Measurements from ENCODE around the gene PLPP2.

Gene PLPP2

DNA sequence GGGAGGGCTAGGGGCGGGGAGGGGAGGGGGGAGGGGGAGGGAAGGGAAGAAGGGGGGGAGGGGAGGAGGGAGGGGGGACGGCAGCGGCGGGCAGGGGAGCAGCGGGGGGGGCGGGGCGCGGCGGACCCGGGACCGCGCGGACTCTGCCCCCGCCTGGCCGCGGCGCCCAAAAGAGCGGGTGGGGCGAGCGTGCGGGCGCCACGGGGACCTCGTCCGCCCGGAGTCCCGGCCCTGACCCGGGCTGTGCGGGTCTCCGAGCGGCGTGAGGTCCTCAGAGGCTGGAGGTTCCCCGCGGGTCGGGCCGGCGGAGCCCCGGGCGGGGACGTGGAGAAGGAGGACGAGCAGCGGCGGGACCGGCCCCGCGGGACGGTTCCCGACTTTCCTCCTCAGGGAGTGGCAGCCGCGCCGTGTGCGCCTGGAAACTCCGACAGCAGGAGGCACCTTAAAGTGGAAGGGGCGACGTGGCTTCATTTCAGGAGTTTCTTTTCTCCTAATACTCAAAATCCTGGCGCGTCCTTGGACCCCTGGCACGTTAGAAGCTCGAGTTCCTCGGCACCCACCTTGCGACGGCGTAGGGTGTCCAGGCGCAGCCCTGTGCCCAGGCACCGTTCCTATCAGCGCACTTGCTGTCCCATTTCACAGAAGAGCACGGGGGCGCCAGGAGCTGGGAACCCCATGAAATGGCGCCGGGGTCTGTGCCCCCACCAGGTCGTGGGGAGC, 518 bp upstream of the PLPP2 start:
- Mint-ChIP-seq H3K4me3 (no peak overlapping the region), H3K4me1 (ENCODE audit: low read depth) (no peaks in the 10 kb centered on the region), H3K9me3 (no peaks in the 10 kb centered on the region), H3K27ac (no peak overlapping the region), H3K36me3 (ENCODE audit: low read depth) (no peaks in the 10 kb centered on the region), H3K27me3 (ENCODE audit: low read depth) (peaks cover 53% of the 10 kb centered on the region)

- no peaks in the 10 kb centered on the region for H3K36me3 Mint-ChIP-seq (ENCODE audit: low read depth)
- H3K9me3 Mint-ChIP-seq = no peaks in the 10 kb centered on the region
- H3K27me3 Mint-ChIP-seq (ENCODE audit: low read depth) = peaks cover 49% of the 10 kb centered on the region
- no peaks in the 10 kb centered on the region for H3K4me1 Mint-ChIP-seq (ENCODE audit: low read depth)
- no peak overlapping the region for H3K27ac Mint-ChIP-seq
- H3K4me3 Mint-ChIP-seq = no peak overlapping the region
Measured at GRCh38 chr19:290372-291005, 714 bp downstream of the PLPP2 start.

DNA sequence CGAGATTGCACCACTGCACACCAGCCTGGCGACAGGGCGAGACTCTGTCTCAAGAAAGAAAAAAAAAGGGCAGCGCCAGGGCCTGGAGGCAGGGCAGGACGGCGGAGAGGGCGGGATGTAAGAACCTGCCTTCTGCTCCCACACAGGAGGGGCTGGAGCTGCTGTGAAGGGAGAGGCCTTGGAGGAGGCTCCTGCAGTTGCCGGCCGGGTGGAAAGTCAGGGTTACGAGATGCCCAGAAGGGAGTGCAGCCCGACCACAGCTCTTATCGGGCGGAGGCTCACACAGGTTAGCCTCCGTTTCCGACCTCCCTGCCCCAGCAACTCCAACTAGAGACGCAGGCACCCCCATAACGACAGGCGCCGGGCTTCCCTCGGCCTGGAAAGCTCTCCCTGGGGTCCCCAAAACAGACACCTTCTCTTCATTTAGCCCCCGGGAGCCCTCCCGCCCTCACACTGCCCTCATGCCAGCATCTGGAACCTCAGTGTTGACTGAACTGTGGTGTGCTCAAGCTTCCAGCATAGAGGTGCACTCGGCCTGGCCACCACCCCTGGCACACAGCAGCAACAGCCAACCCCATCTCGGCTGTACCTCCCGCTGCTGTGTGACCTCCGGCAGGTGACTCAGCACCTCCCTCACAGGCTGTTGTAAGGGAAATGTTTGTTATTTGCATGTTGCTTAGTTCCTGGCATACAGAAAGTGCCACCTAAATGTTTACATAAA, 1.4 kb downstream of the PLPP2 start:
- no peaks in the 10 kb centered on the region for H3K4me1 Mint-ChIP-seq (ENCODE audit: low read depth)
- H3K4me3 Mint-ChIP-seq = no peak overlapping the region
- H3K27ac Mint-ChIP-seq = no peak overlapping the region
- H3K36me3 Mint-ChIP-seq (ENCODE audit: low read depth) = no peaks in the 10 kb centered on the region
- peaks cover 45% of the 10 kb centered on the region for H3K27me3 Mint-ChIP-seq (ENCODE audit: low read depth)
- H3K9me3 Mint-ChIP-seq = no peaks in the 10 kb centered on the region

- no peak overlapping the region for H3K4me3 Mint-ChIP-seq
Measured at GRCh38 chr19:288911-289310, 2.3 kb downstream of the PLPP2 start.

GRCh38 chr19:287381-287871, 3.8 kb downstream of the PLPP2 start:
- H3K4me3 Mint-ChIP-seq = no peak overlapping the region
- no peaks in the 10 kb centered on the region for H3K36me3 Mint-ChIP-seq (ENCODE audit: low read depth)
- H3K4me1 Mint-ChIP-seq (ENCODE audit: low read depth) = no peaks in the 10 kb centered on the region
- H3K27me3 Mint-ChIP-seq (ENCODE audit: low read depth) = peaks cover 21% of the 10 kb centered on the region
- H3K27ac Mint-ChIP-seq = no peak overlapping the region
- H3K9me3 Mint-ChIP-seq = no peaks in the 10 kb centered on the region

More at GRCh38 chr19:288911-289310, 2.3 kb downstream of the PLPP2 start:
- Mint-ChIP-seq H3K27ac (no peak overlapping the region), H3K36me3 (ENCODE audit: low read depth) (no peaks in the 10 kb centered on the region), H3K4me1 (ENCODE audit: low read depth) (no peaks in the 10 kb centered on the region), H3K9me3 (no peaks in the 10 kb centered on the region), H3K27me3 (ENCODE audit: low read depth) (peaks cover 36% of the 10 kb centered on the region)

DNA sequence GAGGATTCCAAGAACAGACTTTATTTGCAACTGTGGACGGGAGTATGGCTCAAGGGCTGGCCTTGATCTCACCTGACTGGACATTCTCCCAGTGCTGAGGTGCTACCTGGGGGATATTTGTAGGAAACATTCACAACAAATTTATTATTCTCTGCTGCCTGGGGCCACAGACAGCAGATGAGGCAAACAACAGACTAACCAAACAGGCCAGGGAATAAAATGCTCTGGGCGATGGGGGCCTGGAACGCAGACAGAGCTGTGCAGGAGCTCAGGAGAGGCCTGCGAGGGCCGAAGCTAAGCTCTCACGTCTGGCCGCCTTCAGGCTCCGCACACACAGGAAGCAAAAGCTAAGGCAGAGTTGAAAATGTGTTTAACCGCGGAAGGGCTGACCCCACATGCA, 7.8 kb downstream of the PLPP2 start:
- H3K36me3 Mint-ChIP-seq (ENCODE audit: low read depth) = no peaks in the 10 kb centered on the region
- H3K9me3 Mint-ChIP-seq = no peaks in the 10 kb centered on the region
- no peak overlapping the region for H3K27ac Mint-ChIP-seq
- H3K4me3 Mint-ChIP-seq = no peak overlapping the region
- no peaks in the 10 kb centered on the region for H3K4me1 Mint-ChIP-seq (ENCODE audit: low read depth)
- H3K27me3 Mint-ChIP-seq (ENCODE audit: low read depth) = peaks cover 3% of the 10 kb centered on the region

DNA sequence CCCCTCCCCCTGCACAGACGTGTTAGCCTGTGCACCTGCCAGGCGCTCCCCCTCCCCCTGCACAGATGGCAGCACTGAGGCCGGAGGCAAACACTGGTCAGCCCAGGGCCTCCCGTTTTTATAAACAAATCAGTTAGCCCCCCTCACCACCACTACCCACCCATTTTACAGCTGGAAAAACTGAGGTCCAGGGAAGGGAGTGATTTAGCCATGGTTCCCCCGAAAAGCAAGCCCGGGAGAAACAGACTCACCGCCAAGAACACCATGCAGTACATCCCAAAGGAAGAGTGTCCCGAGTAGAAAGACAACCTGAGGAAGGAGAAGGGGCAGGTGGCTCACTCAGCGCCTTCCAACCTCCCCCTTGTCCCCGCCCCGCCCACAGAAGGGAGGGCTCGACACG, 8.7 kb downstream of the PLPP2 start:
- H3K9me3 Mint-ChIP-seq = no peaks in the 10 kb centered on the region
- no peaks in the 10 kb centered on the region for H3K4me1 Mint-ChIP-seq (ENCODE audit: low read depth)
- no peaks in the 10 kb centered on the region for H3K36me3 Mint-ChIP-seq (ENCODE audit: low read depth)
- no peak overlapping the region for H3K27ac Mint-ChIP-seq
- no peak overlapping the region for H3K4me3 Mint-ChIP-seq
- peaks cover 2% of the 10 kb centered on the region for H3K27me3 Mint-ChIP-seq (ENCODE audit: low read depth)

GRCh38 chr19:281992-282391, 9.2 kb downstream of the PLPP2 start:
- Mint-ChIP-seq H3K9me3 (no peaks in the 10 kb centered on the region), H3K4me1 (ENCODE audit: low read depth) (no peaks in the 10 kb centered on the region), H3K36me3 (ENCODE audit: low read depth) (no peaks in the 10 kb centered on the region), H3K4me3 (no peak overlapping the region), H3K27me3 (ENCODE audit: low read depth) (peaks cover 7% of the 10 kb centered on the region), H3K27ac (no peak overlapping the region)

- Mint-ChIP-seq H3K27me3 (ENCODE audit: low read depth) (peaks cover 7% of the 10 kb centered on the region), H3K27ac (no peak overlapping the region)
Measured at GRCh38 chr19:281156-281853, 9.9 kb downstream of the PLPP2 start.

GRCh38 chr19:280541-281009, 10.6 kb downstream of the PLPP2 start:
- Mint-ChIP-seq H3K27ac (no peak overlapping the region), H3K4me3 (no peak overlapping the region), H3K27me3 (ENCODE audit: low read depth) (peaks cover 10% of the 10 kb centered on the region), H3K36me3 (ENCODE audit: low read depth) (no peaks in the 10 kb centered on the region), H3K4me1 (ENCODE audit: low read depth) (no peaks in the 10 kb centered on the region), H3K9me3 (no peaks in the 10 kb centered on the region)

More at GRCh38 chr19:281156-281853, 9.9 kb downstream of the PLPP2 start:
- no peaks in the 10 kb centered on the region for H3K9me3 Mint-ChIP-seq
- no peak overlapping the region for H3K4me3 Mint-ChIP-seq
- H3K4me1 Mint-ChIP-seq (ENCODE audit: low read depth) = no peaks in the 10 kb centered on the region
- no peaks in the 10 kb centered on the region for H3K36me3 Mint-ChIP-seq (ENCODE audit: low read depth)

DNA sequence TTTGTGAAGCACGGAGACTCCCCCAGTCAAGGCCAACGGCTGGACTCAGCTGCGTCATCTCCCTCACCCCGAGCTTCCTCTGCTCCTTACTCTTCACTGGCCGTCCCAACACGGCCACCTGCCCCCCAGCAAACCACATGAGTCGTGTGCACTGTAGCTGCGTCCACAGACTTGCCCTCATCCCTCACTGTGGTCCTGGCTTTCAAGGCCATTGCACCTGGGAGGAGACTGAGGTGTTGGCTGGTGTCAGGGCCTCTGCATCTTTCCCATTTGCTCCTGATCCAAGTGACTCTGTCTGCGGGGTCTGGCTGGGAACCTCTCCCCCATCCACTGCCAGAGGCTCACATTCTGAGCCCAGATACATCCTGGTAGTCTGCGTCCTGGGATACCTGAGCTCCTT, 11.5 kb downstream of the PLPP2 start:
- Mint-ChIP-seq H3K27ac (no peak overlapping the region), H3K4me1 (ENCODE audit: low read depth) (no peaks in the 10 kb centered on the region), H3K36me3 (ENCODE audit: low read depth) (no peaks in the 10 kb centered on the region), H3K27me3 (ENCODE audit: low read depth) (peaks cover 10% of the 10 kb centered on the region), H3K4me3 (no peak overlapping the region), H3K9me3 (no peaks in the 10 kb centered on the region)

GRCh38 chr19:279231-279630, 12.0 kb downstream of the PLPP2 start:
- Mint-ChIP-seq H3K9me3 (no peaks in the 10 kb centered on the region), H3K27ac (no peak overlapping the region), H3K4me1 (ENCODE audit: low read depth) (no peaks in the 10 kb centered on the region), H3K36me3 (ENCODE audit: low read depth) (no peaks in the 10 kb centered on the region), H3K4me3 (no peak overlapping the region), H3K27me3 (ENCODE audit: low read depth) (peaks cover 10% of the 10 kb centered on the region)

GRCh38 chr19:277581-278165, 13.5 kb downstream of the PLPP2 start:
- Mint-ChIP-seq H3K9me3 (no peaks in the 10 kb centered on the region), H3K27me3 (ENCODE audit: low read depth) (peaks cover 10% of the 10 kb centered on the region), H3K4me3 (no peak overlapping the region), H3K4me1 (ENCODE audit: low read depth) (no peaks in the 10 kb centered on the region), H3K27ac (no peak overlapping the region), H3K36me3 (ENCODE audit: low read depth) (no peaks in the 10 kb centered on the region)

- Mint-ChIP-seq H3K4me1 (ENCODE audit: low read depth) (no peaks in the 10 kb centered on the region), H3K27ac (no peak overlapping the region), H3K27me3 (ENCODE audit: low read depth) (peaks cover 12% of the 10 kb centered on the region), H3K4me3 (no peak overlapping the region), H3K9me3 (no peaks in the 10 kb centered on the region), H3K36me3 (ENCODE audit: low read depth) (no peaks in the 10 kb centered on the region)
Measured at GRCh38 chr19:277131-277530, 14.1 kb downstream of the PLPP2 start.
